GDM1 (cell line): ENCODE measurements around the gene IBA57.

ENCODE experiments used
- DNase-seq: peaks from one replicate; lab custom pipeline; 2025; lab: John Stamatoyannopoulos, UW

IBA57 gene

DNA sequence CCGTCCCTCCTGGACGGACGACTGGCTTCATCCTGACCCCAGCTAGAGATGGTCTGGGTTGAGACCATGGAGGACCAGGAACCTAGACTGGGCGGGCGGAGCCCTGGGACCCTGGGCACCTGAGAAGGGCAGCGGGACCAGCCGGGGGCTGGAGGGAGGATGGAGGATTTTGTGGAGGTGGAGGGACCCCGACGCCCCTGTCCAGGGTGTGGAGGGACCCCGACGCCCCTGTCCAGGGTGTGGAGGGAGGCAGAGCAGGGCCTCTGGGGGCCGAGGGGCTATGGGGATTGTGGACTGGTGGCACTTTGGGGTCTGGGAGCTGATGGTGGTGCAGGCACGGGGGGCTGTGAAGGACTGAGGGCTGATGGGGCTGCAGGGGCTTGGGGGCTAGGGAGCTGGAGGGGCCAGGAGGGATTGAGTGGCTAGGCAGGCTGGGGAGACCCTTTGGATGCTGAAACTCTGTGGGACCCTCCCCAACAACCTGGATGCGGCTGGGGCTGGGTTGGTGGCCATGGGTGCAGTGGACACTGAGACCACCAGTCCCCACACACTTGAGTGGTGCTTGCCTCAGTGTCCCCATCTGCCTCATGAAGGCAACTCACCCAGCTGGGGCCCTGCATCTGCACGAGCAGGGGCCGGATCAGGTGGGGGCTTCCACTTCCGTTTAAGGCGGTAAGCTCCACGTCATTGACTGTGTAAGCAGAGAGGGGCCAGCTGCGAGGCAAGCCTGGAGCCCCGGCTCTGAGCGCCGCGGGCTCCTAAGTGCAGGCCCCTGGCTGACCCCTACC, 8.5 kb upstream of the IBA57 start:
- DNase-seq = no peak

DNA sequence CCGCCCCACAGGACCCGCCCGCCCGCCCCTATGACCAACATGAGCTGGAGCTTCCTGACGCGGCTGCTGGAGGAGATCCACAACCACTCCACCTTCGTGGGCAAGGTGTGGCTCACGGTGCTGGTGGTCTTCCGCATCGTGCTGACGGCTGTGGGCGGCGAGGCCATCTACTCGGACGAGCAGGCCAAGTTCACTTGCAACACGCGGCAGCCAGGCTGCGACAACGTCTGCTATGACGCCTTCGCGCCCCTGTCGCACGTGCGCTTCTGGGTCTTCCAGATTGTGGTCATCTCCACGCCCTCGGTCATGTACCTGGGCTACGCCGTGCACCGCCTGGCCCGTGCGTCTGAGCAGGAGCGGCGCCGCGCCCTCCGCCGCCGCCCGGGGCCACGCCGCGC, 7.9 kb upstream of the IBA57 start:
- no peak for DNase-seq

DNA sequence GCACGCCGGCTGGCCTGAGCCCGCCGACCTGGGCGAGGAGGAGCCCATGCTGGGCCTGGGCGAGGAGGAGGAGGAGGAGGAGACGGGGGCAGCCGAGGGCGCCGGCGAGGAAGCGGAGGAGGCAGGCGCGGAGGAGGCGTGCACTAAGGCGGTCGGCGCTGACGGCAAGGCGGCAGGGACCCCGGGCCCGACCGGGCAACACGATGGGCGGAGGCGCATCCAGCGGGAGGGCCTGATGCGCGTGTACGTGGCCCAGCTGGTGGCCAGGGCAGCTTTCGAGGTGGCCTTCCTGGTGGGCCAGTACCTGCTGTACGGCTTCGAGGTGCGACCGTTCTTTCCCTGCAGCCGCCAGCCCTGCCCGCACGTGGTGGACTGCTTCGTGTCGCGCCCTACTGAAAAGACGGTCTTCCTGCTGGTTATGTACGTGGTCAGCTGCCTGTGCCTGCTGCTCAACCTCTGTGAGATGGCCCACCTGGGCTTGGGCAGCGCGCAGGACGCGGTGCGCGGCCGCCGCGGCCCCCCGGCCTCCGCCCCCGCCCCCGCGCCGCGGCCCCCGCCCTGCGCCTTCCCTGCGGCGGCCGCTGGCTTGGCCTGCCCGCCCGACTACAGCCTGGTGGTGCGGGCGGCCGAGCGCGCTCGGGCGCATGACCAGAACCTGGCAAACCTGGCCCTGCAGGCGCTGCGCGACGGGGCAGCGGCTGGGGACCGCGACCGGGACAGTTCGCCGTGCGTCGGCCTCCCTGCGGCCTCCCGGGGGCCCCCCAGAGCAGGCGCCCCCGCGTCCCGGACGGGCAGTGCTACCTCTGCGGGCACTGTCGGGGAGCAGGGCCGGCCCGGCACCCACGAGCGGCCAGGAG, 7.2 kb upstream of the IBA57 start:
- no peak for DNase-seq

DNA sequence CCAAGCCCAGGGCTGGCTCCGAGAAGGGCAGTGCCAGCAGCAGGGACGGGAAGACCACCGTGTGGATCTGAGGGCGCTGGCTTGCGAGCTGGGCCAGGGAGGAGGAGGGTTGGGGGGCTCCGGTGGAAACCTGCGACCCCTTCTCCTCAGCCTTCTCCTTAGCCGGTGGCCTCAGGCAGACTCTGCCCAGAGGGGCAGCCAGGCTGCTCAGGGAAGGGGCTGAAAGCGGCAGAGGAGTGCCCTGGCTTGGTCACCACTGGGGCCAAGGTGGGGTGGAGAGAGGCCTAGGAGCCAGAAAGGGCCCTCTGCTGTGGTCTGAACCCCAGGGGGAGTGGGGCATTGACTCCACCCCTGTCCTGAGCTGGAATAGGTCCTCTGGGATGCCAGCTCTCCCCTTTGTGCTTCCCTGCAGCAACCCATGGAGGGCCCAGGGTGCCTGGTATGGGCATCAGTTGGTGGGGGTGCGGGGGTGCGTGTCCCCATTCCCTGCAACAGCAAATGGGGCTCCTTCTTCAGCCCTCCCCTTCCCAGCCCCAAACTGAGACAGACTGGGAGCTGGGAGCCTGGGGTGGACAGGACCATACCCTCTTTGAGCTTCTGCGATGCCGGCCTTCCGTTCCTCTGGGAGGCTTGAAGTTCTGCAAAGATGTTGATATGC, 6.5 kb upstream of the IBA57 start:
- DNase-seq = no peak

DNA sequence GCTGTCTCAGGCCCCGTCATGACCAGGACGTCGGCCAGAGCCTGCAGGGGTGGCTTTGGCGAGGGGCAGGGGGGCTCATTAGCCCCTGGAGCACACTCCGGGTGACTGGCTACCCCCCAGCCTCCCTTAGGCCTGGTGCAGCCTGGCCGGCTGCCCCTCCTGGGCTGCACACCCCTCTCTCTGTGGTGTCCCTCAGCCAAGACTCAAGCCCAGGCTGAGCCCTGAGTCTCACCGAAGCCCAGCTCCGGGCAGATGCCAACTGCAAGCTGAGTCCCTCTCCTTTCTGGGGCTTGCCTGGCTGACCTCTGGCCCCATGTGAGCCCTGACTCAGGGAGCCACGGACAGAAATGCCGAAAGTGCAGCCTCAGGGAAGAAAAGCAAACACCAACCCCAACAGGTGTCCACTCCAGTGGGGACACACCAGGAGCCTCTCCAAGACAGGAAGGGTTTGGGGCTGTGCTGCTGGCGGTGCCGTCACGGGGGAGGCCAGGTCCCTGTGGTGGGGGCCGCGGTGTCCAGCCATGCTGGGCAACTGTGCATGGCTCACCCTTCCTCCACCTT, 5.3 kb upstream of the IBA57 start:
- DNase-seq = no peak

DNA sequence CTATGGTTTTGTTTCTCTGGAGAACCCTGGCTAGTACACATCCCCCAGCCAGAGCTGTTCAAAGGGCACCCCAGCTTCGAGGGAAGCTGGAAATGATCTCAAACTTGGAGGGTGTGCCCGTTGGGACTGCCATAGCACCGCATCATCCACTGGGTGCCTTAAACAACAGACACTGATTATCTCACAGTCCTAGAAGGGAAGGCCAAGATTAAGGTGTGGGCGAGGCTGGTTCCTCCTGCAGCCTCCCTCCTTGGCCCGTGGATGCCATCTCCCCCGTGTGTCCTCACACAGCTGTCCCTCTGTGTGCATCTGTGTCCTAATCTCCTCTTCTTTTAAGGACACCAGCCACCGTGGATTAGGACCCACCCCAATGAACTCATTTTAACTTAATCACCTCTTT, 4.2 kb upstream of the IBA57 start:
- DNase-seq = no peak

DNA sequence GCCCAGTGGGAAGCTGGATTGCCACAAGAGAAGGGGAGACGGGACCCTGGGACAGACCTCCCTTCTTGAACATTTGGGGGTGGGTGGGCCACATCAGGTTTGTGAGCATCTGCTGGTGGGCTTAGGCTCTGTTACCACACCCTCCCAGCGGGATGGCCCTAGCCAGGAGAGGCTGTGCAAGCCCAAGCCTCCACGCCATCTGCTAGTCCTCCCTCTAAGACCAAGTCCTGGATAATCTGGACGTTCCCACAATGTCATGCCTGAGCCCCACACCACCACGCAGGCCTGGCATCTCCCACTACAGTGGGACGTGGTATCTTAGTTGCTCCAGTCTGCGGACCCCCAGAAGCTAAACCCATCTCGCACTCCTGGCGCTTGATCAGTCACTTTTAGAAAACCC, 3.7 kb upstream of the IBA57 start:
- DNase-seq = no peak

DNA sequence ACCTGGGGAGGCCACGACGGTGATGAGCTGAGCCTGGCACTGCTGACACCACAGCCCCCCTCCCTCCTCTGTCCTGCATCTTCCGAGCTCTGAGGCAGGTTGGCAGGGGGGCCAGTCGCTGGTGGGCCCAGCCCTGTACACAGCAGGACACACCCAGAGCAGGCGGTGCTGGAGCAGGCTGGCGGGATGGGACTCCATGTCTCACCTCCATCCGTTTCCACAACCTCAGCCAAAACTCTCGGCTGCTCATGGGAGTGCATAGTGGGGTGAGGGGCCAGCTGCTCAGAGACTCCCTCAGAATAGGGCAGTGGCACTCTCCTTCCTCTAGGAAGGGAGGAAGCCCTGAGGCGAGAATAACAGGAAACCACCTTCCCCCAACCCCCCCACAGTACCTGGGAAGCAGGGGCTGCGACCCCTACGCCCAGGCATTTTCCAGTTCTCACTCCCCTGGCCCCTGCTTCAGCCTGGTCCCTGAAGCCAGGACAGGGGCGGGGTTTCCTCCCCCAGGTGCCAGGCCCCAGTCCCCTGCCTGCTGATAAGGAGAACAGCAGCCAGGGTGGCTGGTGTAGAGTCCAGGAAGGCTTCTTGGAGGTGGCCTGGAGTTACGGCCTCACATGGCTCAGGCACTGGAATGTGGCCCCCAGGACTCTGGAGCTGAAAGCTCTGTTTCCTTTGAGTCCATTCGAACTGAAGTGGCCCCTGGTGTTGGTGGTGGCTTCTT, 3.2 kb upstream of the IBA57 start:
- no peak for DNase-seq

DNA sequence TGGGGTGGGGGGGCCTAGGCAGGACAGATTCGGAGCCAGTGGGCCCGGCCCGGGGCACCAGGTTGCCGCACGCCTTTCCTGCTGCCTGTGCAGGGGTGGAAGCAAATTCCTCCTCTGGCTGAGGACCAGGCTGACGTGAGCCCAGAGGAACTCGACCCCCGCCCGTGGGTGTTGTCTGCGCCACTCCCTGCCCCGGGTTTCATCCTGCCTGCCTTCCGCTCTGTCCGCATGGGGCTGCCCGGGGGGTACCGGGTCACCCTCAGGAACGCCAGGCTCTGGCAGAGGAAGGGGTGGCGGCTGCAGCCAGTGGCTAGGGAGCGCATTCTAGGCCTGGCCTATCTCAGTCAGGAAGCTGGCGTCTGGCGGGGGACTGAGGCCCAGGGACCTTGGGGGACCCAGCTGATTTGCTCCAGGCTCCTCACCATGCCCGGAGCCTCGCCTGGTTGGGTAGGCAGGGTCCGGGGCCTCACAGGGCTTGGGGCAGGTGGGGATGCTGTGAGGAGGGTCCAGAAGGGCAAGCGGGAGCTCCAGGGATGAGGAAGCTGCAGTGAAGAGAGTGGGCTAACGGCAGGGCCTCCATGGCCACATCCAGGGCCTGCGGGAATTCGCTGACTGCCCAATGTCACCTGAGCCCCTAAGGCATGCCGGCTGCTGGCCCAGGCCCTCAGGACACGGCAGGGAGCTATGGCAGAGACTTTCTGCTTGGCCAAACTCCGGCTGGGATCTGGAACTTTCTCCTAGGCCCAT, 2.4 kb upstream of the IBA57 start:
- DNase-seq = no peak

DNA sequence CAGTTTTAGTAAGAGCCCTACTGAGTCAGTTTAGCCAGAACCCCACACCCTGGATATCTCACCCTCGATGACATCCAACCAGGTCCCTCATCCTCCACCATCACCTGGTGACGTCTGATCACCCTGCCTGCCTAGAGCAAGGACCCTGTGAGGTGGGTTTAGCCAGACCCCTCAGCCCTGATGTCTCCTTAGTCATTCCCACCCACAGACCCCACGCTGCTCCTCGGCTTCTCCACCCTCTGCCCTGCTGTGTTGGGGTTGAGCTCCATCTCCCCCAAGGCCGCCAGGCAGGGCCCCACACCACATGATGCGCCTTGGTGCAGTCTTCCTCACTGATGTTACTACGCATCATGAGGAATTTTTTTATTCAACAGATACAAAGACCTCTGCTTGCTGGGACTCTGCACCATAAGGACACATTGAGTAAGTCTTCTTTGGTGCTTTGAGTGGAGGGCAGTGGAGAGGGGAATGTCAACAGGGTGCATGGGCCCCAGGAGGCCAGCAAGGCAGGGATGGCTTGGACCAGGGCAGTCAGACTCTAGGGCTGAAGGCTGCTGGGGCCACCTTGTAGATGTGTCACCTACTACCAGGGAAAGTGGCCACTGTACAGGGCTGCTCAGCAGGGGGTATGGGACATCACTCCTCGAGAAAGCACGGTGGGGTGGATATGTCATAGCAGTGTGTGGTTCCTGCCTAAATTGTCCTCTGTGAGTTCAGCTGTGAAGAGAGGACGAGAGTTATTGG, 1.7 kb upstream of the IBA57 start:
- no peak for DNase-seq

DNA sequence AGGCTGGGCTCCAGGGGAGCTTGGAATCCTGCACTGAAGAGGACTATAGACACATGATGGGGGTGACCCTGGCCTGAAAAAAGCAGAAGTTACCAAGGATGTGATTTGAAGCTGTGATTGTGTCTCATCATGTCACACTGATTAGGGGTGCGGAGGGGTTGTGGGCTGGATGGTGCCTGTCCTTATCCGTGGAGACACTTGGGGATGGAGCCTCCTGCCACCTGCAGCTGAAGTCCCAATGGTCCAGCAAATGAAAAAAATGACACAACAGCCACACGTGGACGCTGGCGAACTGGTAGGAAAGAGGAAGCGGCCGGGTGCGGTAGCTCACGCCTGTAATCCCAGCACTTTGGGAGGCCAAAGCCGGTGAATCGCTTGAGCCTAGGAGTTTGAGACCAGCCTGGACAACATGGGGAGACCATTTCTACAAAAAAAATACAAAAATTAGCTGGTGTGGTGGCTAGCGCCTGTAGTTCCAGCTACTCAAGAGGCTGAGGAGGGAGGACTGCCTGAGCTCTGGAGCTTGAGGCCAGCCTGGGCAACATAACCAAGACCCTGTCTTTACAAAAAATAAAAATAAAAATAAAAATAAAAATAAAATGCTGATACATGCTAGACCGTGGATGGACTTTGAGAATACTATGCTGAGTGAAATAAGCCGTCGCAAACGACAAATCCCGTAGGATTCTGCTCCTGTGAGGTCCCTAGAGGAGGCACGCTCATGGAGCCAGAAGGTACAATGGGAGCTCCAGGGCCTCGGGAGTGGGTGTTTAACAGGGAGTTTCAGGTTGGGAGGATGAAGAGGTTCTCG, 838 bp upstream of the IBA57 start:
- DNase-seq = no peak

DNA sequence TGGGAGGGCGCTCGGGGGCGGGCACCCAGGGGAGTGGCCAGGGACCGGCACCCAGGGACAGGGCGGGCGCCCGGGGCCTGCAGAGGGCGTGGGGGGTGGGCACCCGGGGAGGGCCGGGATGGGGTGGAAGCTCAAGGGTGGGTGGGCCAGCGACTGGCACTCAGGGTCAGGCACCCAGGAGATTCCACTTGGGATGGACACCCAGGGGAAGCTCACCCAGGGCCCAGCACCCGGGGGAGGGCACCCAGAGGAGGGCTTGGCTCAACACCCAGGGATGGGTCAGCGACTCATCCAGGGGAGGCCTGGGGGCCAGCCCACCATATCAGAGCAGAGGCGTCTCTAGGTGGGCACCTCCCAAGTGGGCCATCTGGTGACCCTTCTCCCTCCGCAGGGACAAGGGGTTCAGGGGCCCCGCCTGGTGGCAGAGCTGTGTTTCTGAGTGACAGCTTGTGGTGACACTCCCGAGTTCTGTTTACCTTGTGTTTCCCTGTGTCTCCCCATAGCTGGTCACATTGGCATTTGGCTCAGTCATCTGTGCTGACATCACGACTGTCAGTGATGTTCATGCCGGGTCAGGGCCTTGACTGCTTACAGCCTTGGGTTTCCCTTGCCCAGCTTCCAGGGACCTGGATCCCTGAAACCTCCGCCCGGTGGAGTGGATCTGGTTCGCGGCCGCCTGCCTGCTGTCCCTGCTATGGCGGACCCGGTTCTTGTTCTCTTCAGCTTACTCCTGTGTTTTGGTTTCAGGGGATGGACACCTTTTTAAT, 749 bp downstream of the IBA57 start:
- no peak for DNase-seq

DNA sequence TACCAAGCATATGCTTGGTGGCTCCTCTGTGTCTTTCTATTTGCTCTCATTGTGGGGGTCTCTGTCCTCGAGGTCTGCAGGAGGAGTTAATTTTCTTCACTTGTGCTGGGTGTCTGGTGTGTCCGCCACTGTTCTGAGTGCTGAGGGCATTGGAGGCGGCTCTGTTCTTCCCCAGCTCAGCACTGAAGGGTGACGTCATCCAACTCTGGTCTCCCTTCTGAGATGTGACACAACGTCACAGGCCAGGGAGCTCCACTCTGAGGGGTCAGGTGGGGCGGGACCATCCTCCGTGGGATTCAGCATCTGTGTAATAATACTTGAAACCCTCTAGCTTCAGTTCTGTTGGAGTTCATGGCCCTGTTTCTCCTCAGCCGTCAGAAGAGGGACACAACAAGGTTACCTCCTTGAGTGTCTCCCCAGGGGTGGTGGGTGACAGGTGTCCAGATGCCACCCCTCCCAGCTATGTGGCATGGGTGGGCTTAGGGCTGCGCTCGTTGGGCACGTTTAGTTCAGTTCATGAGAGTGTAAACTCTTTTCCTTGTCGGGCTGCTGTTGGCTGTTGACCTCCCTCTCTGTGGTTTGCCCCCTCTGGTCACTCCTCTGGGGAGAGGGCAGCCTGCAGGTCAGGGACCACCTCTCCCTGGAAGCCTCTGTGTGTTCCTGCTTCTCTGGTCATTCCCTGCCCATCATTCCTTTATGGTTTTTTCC, 3.1 kb downstream of the IBA57 start:
- no peak for DNase-seq

DNA sequence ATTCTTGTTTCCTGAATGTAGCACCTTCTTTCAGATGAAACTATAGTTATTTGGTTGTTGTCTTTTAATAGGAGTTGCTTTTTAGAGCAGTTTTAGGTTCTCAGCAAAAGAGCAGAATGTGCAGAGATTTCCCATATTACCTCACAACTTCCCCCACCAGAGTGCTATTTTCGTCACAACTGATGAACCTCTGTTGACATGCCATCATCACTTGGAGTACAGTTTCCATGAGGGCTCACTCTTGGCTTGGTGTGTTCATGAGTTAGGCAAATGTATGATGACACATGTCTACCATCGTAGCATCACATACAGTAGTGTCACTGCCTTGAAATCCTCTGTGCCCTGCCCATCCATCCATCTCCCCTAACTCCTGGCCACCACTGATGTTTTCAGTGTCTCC, 3.7 kb downstream of the IBA57 start:
- DNase-seq = no peak

DNA sequence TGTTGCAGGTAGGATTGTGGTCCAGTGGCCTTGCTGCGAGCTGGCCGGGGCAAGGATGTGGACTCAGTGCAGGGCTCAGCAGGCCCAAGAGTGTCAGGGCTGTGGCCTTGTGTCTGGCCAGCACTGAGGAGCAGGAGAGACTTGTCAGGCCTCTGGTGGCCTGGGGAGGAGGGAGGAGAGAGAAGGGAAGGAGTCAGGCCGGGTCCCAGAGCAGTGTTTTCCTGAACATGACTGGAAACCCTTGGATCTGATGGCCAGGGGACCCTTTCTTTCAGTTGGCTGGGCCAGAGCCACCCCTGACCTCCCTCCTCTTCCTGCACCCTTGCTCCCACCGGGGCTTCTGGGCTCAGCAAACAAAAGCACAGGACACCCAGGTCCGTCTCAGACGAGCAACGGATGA, 5.1 kb downstream of the IBA57 start:
- DNase-seq = no peak

DNA sequence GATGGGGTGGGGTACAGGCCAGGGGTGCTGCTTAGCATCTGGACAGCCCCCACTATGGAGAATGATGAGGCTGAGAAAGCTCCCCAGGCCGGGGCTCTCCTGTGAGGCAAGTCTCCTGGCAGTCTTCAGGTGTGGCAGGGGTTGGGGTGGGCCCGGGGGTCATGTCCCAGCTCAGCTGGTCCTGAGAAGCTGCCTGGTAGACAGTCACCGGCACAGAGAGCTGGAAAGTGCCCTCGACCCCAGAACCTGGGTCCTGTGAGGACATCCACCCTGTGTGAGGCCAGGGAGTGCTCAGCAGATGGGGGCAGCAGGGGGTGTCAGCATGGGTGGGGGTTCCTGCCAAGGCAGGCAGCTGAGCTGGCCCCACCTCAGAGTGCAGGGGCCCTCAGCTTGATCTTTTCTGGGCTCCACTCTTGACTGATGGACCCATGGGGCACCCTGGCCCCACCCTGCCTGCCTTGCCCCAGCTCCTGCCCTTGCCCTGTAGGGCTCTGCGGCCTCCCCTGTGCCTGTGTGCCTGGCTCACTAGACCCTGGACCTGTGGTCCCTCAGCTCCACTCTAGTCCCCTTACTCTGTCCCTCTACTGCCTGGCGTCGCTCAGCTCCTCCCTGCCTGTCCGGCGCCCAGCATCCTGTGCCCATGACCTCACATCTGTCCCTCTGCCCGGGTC, 5.8 kb downstream of the IBA57 start:
- DNase-seq = no peak
